GM18909 (cell line): ENCODE data around the gene VSIG4.

Experiments used
- ATAC-seq: cut with Tn5 transposase; IDR thresholded peaks from one replicate; pipeline ENCODE4 v1.9.1; 2021; ENCODE audit warnings: mild to moderate bottlenecking; ENCODE audit not compliant: unreplicated experiment, poor library complexity

The VSIG4 gene

DNA sequence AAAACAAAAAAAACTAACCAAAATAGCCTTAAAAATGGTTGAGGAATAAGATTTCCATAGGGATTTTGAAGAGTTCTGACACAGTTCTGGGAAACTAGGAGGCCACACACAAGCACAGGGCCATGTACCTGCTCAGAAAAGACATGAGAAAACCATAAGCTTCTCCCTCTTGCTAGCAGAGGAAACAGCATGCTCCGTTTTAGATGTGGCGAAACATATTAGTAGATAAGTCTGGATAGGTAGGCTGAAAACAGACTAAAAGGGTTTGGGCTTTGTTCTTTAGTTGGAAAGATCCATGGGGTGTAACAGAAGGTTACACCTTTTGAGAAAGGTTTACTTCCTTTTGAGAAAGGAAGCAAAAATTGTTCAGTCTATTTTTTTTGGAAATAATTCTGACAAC is 10.9 kb downstream of the VSIG4 start:
- ATAC-seq: no peak

DNA sequence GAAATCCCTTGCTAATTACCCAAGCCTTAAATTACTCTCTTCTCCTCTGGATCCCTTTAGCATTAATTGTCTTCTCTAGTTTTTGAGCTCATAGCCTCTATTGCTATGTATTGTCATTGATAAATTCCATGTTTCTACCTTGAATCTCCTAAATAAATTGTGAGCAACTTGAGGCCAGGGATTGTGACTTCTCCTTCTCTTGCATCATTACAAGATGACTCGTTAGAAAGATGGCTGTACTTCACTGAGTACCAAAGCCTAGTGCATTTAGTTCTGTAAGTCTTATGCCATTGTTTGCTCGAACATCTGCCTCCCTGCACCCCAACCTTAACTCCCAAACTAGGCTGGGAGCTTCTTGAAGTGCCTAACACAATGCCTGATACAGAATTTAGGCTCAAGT is 15.3 kb downstream of the VSIG4 start:
- no peak for ATAC-seq

DNA sequence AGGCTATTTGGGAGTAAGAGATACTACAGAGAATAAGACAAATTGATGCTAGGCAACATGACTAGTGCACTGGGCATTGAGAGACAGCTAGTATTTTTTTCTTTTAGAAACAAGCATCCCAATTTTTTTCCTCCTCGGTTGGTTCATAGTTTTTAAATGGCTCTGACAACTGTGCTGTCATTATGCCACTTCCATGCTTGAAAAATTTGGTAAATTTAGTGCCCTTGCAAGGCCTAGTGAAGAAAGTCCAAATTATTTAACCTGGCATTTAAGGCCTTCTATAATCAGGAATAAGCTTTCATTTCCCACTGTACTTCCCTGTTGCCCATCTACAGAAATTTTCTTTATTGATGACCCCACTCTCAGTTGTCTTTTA is 15.8 kb downstream of the VSIG4 start:
- no peak for ATAC-seq

DNA sequence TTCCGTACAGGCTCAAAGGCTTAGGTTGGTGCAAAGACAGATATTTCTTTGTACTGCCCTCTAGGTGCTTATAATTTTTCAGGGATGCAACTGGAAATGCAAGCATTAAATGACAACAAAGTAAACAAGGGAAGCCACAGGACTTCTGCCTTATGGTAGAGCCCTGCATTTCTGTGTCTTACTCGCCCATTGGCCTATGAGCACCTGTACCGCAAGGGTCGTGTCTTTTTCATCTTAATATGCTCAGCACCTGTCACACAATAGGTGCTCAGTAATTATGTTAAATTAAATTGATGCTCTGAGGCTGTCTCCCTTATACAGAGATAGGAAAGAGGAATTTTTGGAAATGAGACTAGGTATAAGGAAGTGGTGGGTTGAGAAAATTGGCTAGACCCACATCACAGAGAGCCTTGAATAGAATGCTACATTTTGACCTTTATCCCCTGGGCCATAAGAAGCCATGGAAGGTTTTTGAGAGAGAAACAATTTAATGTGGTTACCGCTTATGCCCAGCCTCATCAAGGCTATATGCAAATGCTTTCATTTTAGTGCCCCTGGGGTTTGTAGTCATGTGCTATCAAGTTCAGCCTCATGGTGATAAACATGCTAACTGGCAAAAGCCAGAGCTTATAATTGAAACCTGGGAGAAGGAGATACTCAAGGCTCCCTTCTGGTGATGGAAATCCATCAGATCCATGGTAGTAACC is 16.3 kb downstream of the VSIG4 start:
- ATAC-seq: no peak

DNA sequence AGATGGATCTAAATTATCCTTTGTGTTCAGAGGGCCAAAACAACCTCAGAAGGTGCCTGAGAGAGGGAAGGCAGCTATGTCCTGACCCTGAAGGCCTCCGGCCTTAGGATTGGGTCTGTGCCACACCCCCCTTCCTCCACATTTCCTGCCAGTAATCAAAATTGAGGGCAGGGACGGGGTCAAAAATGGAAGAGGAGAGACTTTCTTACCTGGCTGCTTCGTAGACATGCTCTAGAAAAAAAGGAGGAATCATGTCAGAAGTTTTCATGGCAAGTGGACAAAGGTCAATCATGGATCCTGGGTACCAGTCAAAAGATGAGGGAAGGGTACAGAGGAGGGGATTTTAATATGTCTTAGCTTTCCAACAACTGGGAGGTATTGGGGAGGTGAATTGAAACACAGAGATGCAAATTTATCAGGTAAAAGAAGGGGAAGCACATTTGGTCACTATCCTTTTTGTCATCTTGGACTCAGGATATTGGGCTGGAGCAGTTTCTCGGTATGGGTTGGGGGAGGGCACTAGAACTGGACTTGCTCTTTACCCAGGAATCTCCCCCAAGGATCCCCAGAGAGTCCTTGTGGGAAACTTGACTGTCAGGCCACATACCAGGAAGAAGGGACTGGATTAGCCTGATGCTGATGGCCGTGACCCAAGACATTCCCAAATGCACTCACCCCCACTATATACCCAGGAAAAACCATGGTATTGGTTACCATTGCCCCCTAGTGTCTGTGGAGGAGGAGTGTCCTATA is 17.1 kb downstream of the VSIG4 start:
- no peak for ATAC-seq

DNA sequence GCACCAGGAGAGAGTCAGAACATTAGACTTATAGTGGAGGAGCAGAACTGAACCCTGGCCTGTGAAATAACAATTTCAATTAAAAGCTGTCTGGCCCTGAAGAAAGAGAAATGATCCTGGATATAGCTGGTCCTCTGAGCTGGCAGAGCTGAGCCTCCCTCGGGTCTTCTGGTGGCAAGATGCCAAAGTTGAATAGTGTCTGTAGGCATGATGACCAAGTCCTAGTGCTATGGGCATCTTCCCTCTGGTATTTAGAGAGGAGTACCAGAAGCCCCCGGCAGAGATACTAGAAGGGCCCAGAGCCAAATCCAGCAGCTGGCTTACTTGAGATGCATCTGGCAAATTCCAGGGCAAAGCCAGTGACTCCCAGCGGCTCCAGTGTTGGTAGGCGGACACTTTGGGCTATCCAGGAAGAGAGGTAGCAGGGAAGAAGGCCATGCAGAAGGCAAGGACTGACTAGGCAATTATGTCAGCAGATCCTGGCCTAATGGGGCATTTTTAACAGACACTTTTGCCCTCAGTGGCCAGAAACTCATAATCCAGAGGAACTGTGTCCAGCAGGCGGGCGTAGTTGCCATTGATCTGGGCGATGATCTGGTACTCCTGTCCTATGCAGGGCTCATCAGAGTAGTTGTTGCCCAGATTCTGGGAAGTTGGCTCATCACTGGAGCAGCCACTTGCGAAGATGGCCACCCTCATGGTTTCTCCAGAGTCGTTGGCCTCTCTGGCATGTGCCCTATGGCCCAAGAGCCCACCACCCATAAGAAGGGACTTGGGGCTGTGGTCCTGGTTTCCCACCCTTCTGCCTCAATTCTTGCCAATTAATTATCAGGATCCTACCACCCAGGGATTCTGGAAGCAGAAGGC is 17.9 kb downstream of the VSIG4 start:
- ATAC-seq: no peak

DNA sequence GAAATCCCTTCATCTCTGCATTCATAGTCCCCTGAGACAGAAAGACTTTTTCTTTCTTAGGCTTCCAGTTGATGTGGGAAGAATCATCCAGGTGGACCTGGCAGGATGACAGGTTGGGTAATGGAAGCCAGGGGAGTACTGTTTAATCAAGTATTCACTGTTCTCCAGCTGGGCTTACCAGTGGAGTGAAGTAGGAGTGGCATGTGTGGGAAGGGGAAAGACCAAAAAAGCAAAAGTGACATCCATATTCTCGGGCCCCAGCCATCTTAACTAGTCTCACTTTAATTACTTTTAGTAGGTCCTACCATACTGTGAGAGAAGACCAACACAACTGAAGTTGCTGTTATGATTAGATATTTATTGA is 18.5 kb downstream of the VSIG4 start:
- no peak for ATAC-seq

DNA sequence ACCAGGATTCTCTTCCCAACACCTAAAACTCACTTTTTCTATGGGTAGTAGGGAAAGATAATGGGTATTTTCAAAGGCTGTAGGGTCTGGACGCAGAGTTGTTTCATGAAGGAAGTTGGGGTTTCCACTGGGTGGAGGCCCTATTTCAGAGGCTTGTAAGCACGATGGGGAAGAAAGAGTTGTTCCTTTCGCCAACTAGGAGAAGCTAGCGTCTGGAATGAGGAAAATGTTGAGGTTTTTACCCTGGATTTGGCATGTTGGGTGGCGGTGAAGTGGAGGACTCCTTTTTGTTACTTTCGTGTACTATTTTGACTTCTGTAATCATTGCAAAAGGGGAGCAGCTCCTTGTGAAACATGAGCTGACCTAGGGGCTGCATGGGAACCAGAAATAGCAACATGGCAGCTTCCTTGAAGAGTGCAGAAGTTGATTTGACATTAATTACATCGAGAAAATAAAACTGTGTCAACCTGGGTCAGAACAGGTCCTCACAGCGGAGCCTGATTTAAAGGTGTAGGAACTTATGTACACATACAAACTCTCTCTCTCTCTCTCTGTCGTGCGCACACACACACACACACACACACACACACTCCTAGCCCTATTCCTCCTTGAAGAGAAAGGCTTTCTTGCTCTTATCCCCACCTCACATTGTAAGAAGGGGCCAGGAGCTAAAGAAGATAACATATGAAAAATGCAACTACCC is 19.1 kb downstream of the VSIG4 start:
- no peak for ATAC-seq

DNA sequence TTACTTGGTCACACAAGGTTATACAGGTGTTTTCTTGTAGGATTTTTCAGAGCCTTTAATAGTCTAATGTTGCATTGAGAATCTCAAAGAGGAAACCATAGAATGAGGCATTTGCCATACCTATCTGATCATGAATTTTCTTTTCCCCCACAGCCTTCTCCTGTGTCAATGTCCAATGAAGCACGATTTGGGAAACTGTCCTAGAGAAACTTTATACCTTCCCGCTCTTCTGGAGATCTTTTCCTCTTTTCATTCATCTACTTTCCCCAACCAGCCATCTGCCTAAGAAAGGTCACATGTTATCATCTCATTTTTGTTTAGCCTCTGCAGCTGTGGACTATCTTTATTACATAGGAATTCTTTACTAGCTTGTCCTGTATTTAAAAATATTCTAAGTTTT is 19.9 kb downstream of the VSIG4 start:
- ATAC-seq: no peak

DNA sequence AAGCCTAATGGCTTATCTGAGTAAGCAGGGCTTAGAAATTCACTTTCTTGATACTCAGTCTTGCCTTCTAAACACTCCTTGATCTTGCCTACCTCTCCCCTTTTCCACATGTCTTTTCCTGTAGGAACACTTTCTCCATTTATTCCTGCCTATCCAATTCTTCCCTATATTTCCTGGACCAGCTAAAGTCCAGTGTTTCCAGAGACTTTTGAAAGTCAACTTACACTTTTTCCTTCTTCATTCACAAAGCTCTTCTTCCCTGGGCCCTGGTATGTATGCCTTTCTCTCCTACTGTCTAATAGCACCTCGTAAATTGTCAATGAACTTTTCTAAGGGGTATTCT is 20.6 kb downstream of the VSIG4 start:
- no peak for ATAC-seq

DNA sequence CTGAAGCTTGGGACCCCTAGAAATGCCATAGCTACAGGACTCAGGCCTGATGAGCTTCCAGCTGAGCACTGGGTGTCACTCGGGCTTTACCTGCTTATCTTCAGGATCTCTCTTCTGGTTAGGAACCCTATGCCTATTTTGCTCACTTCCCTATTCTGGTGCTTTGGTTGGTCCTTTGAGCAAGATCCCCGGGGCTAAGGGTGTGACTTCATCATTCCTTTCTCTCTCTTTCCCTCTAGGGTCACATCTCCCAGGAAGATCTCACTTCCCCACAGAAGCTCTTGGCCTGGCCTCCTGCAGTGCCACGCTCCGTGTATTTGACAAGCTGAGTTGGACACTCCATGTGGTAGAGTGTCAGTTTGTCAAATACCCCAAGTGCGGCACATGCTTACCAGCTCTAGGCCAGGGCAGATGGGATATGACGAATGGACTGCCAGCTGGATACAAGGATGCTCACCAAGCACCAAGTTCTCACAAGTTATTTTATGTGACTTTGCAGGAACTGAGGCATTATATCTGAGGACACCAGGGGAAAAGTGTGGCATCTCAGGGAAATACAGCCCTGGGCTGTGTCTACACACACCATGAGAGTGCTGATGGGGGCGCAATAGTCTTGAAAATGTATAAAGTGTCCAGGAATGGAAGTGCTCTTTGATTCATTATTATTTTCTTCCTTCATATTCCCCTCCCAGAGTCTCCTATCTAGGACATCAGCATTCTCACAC is 21.1 kb downstream of the VSIG4 start:
- ATAC-seq: no peak

DNA sequence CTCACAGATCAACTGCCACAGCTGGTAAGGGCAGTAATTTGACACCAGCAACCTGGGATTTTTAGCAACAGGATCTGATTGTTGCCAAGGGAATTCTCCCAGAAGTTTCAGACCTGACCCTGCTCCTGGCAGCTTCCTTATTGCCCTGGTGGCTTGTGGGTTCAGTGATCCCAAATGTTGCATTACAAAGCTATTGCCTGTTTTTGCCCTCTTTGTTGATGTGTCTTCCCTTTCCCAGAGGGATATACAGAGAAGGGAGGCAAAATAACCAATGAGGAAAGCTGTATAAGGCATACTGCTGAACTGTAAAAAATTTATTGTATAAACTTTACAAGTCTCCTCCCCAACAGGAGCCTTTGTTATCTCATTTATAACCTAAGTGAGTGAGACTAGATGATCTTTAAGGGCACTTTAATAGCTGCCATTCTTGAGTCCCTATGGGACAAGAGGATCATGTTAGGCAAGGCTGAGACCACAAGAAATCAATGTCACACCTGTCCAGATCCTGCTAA is 22.2 kb downstream of the VSIG4 start:
- no peak for ATAC-seq

DNA sequence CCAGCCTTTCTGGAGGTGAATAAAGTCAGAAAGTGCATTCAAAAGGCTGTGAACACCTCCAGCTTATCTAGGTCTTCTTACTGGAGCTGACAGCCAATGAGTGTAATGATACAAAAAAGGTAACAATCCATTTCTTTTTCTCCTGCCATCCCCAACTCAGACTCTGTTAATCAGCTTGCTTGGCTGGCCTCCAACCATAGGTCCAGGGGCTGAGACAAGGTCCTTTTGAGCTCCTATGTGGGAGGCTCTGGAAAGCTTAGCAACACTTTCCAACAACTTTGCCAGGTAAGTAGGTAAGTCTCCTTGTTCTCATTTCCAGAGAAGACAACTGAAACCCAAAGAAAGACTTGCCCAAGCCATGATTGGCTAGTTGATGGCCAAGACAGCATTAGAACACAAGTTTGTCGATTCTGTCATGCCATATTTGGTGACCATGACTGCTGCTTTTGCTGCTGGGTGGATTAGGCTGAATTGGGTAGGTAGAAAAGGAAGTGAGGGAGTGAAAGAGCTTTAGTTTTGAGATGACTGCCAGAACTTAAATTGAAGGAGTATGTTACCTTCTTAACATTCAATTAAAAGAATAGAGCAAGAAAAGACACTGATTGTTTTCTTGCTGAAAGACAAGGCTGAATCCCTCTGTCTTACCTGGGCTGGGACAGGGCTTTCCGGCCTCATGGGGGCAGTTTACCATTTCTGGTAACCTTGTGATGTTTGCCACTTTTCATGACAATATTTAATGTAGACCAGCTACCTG is 22.8 kb downstream of the VSIG4 start:
- peak; percentile 25 for ATAC-seq

DNA sequence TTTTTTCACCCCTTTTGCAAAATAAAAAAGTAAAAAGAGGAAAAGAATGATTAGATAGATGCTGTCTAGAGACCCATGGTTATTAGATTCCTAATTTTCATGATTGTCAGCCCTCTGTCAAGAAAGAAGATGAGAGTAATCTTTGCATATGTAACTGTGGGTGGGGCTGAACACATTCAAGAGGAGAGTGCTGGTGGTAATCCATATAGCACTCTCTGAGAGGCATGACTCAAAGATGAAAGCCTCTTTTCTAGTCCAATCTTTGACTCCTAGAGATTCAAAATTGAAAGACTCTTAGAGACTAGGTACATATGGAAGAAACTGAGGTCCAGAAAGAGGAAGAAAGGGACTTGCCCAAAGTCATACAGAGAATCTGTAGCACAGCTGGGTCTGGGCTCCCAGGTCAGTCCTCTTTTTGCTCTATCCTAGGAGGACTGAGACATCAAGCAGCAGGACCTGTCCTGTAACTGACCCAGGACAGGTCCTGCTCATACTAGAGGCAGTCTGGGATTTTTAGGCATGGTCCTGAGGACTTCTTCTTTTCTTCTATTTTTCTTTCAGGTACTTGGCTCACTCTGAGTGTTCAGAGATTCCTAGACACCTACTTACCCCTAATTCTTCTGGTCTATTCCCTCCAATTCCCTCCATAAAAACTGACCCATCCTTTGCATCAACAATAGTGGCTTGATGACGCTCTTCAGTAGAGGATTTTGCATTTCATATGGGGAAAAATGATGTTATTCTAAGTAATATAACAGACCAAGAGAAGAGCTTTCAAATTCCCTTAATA is 23.8 kb downstream of the VSIG4 start:
- no peak for ATAC-seq

DNA sequence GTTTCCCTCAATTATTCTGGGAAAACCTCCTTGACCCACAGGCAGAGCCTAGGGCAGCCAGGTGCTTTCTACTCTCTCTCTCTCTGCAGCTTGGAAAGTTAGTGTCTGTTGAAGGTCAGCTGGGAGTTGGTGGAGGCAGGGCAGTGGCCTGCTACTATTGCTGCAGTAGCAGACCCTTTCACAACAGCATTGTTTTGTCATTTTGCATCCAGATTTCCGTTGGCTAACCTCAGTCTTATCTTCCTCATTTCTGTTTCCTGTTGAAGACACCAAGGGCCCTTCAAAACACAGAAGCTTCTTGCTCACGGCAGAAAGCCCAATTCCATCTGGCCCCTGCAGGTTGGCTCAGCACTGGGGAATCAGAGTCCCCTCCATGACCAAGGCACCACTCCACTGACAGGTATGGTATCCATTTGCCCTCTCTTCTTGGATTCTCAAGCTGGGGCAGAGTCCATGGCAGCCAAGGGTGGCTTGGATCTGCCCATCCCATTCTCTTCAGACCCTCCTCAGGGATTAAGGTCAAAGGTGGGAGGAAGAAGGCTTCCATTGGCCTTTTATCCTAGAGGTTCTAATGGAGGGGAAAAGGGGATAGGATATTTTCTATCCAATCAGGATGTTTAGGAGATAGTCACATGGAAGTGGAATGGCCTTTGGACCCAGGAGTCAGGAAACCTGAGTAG is 24.6 kb downstream of the VSIG4 start:
- ATAC-seq: peak; percentile 39

DNA sequence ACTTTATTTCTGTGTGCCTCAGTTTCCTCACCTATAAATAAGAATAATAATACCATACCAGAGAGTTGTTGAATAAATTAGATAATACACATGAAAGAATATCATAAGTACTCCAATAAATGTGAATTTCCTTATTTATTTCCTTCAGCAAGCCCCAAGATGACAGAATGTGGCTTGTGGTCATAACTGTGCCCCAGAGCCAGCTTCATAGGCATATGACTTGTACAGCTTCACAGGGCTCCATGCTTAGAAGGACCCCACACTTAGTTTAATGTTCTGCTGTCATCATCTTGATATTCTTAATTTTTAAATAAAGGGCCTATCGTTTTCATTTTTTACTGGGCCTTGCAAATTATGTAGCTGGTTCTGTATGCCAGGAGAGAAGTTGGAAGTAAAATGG is 25.3 kb downstream of the VSIG4 start:
- no peak for ATAC-seq

DNA sequence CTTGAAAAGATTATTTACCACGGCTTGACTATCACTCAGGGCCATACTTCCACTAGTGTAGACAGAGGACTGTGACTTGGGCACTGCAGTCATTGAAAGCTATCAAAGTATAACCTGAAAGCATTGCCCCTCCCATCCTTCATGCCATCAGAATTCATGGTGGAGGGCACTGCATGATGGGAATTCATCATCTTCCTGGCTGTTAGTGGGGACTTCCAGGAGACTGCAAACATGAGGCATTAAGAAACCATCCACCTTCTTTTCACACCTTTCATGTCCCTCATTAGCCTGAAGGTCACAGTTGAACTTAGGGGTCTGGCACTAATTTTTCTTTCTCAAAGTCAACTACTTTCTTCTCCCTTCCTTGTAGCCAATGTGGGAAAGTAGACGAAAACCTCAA is 25.8 kb downstream of the VSIG4 start:
- no peak for ATAC-seq
